ENCODE results near the gene HOXA1.

The HOXA1 gene

GRCh38 chr7:27105301-27106031, 9.7 kb upstream of the HOXA1 start:
- TF ChIP-seq CTCF (IDR thresholded peaks at IDR 0.05; ENCODE audit: insufficient read depth, missing control alignments): no peak
- DNase-seq (ENCODE audit: insufficient read length, low spot score) (no peak), FAIRE-seq (no peak)

GRCh38 chr7:27104341-27105058, 8.7 kb upstream of the HOXA1 start:
- TF ChIP-seq CTCF (IDR thresholded peaks at IDR 0.05; ENCODE audit: insufficient read depth, missing control alignments): no peak
- no peak for DNase-seq (ENCODE audit: insufficient read length, low spot score)
- FAIRE-seq: no peak

- no peak for TF ChIP-seq CTCF (IDR thresholded peaks at IDR 0.05; ENCODE audit: insufficient read depth, missing control alignments)
- FAIRE-seq: no peak
- DNase-seq (ENCODE audit: insufficient read length, low spot score): no peak
Observed at GRCh38 chr7:27103489-27104226, 7.9 kb upstream of the HOXA1 start.

- TF ChIP-seq CTCF (IDR thresholded peaks at IDR 0.05; ENCODE audit: insufficient read depth, missing control alignments): no peak
- no peak for FAIRE-seq
- DNase-seq (ENCODE audit: insufficient read length, low spot score): no peak
Observed at GRCh38 chr7:27102581-27103442, 7.0 kb upstream of the HOXA1 start, which contains the start of gene HOXA2. Gene HOXA2 (minus strand): TSS chr7:27102683. CDS start chr7:27102500, 183 bp downstream.

- no peak for TF ChIP-seq CTCF (IDR thresholded peaks at IDR 0.05; ENCODE audit: insufficient read depth, missing control alignments)
- FAIRE-seq: no peak
- DNase-seq (ENCODE audit: insufficient read length, low spot score): no peak
Observed at GRCh38 chr7:27101957-27102580, 6.3 kb upstream of the HOXA1 start.

All from D721Med (cell line).